Daoy (cell line): ENCODE measurements around the gene VSIG10L2. TPM values are rescaled to one million over a fixed set of nuclear protein-coding genes. Genes with fewer than 3 reads are reported as not detected.

Experiments
- DNase-seq: peaks from one replicate; pipeline ENCODE4 v3.0.0-alpha.2; 2015; ENCODE audit warnings: low read depth
- total RNA-seq: library from RNA; depleted of rRNA; stranded (reverse); fragments of >200 nt; shearing (Covaris generic); gene quantifications from 2 replicates; pipeline ENCODE4 v1.2.3, GENCODE V29; 2014

Gene VSIG10L2
- total RNA-seq, 1 experiment from 2014 or later = not detected

GRCh38 chr11:125947419-125948277, 1.8 kb downstream of the VSIG10L2 start:
- no peak for DNase-seq

- no peak for DNase-seq
These were observed 2.6 kb downstream of the VSIG10L2 start for GRCh38 chr11:125948278-125949051.

- DNase-seq = no peak
These were observed 3.7 kb downstream of the VSIG10L2 start for GRCh38 chr11:125949271-125950177.

GRCh38 chr11:125950178-125950490, 4.3 kb downstream of the VSIG10L2 start:
- DNase-seq = no peak

- peak; percentile 14 for DNase-seq
These were observed 5.1 kb downstream of the VSIG10L2 start for GRCh38 chr11:125950696-125951651.

- DNase-seq = no peak
These were observed 5.9 kb downstream of the VSIG10L2 start for GRCh38 chr11:125951731-125952130.

GRCh38 chr11:125952559-125952958, 6.7 kb downstream of the VSIG10L2 start:
- DNase-seq = no peak

- DNase-seq = no peak
These were observed 7.1 kb downstream of the VSIG10L2 start for GRCh38 chr11:125952973-125953372.

GRCh38 chr11:125953401-125953935, 7.6 kb downstream of the VSIG10L2 start:
- DNase-seq = no peak

GRCh38 chr11:125954123-125954944, 8.5 kb downstream of the VSIG10L2 start:
- no peak for DNase-seq

- no peak for DNase-seq
These were observed 9.2 kb downstream of the VSIG10L2 start for GRCh38 chr11:125954945-125955640.

GRCh38 chr11:125955856-125956255, 10.0 kb downstream of the VSIG10L2 start:
- DNase-seq = no peak

- DNase-seq = peak; percentile 18
These were observed 10.7 kb downstream of the VSIG10L2 start for GRCh38 chr11:125956391-125957134.

- DNase-seq = no peak
These were observed 11.9 kb downstream of the VSIG10L2 start for GRCh38 chr11:125957618-125958332.

GRCh38 chr11:125958872-125959400, 13.1 kb downstream of the VSIG10L2 start:
- no peak for DNase-seq

- no peak for DNase-seq
These were observed 13.7 kb downstream of the VSIG10L2 start for GRCh38 chr11:125959511-125959910.

GRCh38 chr11:125959931-125960330, 14.1 kb downstream of the VSIG10L2 start:
- no peak for DNase-seq
